ENCODE results near the gene KPNA5. TPM values are rescaled to one million over a fixed set of nuclear protein-coding genes. Genes with fewer than 3 reads are reported as not detected.
"Not testable (repeated sequence)": the region's sequence is repeated elsewhere in the genome, so short reads cannot be mapped to it uniquely, and the experiment has no call there.

Gene KPNA5
- polyA plus RNA-seq, 2 donors = 1.1 to 1.2 TPM

GRCh38 chr6:116665464-116665863 is 15.5 kb upstream of the KPNA5 start:
- Histone ChIP-seq H3K4me3 (ENCODE audit: low read depth in 1 of 2, low read length in 2 of 2) (no peak overlapping the region), H3K9me3 (ENCODE audit: control insufficient read depth in 2 of 2, insufficient read depth in 1 of 2, low read depth in 1 of 2, low read length in 1 of 2) (no peaks in the 10 kb centered on the region), H3K36me3 (ENCODE audit: control insufficient read depth in 2 of 2, insufficient read depth in 2 of 2, low read length in 1 of 2) (no peaks in the 10 kb centered on the region), H3K4me1 (ENCODE audit: control insufficient read depth in 2 of 2, insufficient read depth in 2 of 2, low read length in 1 of 2) (no peaks in the 10 kb centered on the region), H3K27me3 (ENCODE audit: control insufficient read depth in 1 of 2, insufficient read depth in 2 of 2, low read length in 2 of 2) (no peaks in the 10 kb centered on the region), H3K27ac (ENCODE audit: low read depth in 2 of 2, low read length in 1 of 2) (no peak overlapping the region)
- WGBS, 2 donors = 82 to 87% methylated on average over 7 of the region's 7 CpGs

GRCh38 chr6:116666869-116667268 is 14.1 kb upstream of the KPNA5 start:
- Histone ChIP-seq H3K4me1 (ENCODE audit: control insufficient read depth in 2 of 2, insufficient read depth in 2 of 2, low read length in 1 of 2) (no peaks in the 10 kb centered on the region), H3K4me3 (ENCODE audit: low read depth in 1 of 2, low read length in 2 of 2) (no peak overlapping the region)
- 50 to 56% methylated on average over 1 of the region's 1 CpG for WGBS, 2 donors

GRCh38 chr6:116667623-116668022 is 13.4 kb upstream of the KPNA5 start:
- 20 to 21% methylated on average over 3 of the region's 3 CpGs for WGBS, 2 donors
- Histone ChIP-seq H3K9me3 (ENCODE audit: control insufficient read depth in 2 of 2, insufficient read depth in 1 of 2, low read depth in 1 of 2, low read length in 1 of 2) (no peaks in the 10 kb centered on the region), H3K4me3 (ENCODE audit: low read depth in 1 of 2, low read length in 2 of 2) (peak overlapping the region in 1 of 2 donors; percentile 99), H3K36me3 (ENCODE audit: control insufficient read depth in 2 of 2, insufficient read depth in 2 of 2, low read length in 1 of 2) (no peaks in the 10 kb centered on the region), H3K4me1 (ENCODE audit: control insufficient read depth in 2 of 2, insufficient read depth in 2 of 2, low read length in 1 of 2) (no peaks in the 10 kb centered on the region), H3K27ac (ENCODE audit: low read depth in 2 of 2, low read length in 1 of 2) (no peak overlapping the region), H3K27me3 (ENCODE audit: control insufficient read depth in 1 of 2, insufficient read depth in 2 of 2, low read length in 2 of 2) (no peaks in the 10 kb centered on the region)

More at GRCh38 chr6:116666869-116667268, 14.1 kb upstream of the KPNA5 start:
- Histone ChIP-seq H3K9me3 (ENCODE audit: control insufficient read depth in 2 of 2, insufficient read depth in 1 of 2, low read depth in 1 of 2, low read length in 1 of 2) (no peaks in the 10 kb centered on the region), H3K36me3 (ENCODE audit: control insufficient read depth in 2 of 2, insufficient read depth in 2 of 2, low read length in 1 of 2) (no peaks in the 10 kb centered on the region), H3K27me3 (ENCODE audit: control insufficient read depth in 1 of 2, insufficient read depth in 2 of 2, low read length in 2 of 2) (no peaks in the 10 kb centered on the region), H3K27ac (ENCODE audit: low read depth in 2 of 2, low read length in 1 of 2) (no peak overlapping the region)

DNA sequence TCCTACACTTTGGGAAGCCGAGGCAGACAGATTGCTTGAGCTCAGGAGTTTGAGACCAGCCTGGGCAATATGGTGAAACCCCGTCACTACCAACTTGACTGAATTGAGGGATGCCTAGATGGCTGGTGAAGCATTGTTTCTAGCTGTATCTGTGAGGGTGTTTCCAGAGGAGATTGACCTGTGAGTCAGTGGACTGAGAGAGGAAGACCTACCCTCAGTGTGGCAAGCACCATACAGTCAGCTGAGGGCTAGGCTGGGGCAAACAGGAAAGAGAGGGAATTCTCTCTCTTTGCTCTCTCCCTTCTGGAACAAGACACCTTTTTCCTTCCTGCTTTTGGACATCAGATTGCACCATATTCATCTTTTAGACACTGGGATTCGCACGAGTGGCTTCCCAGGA is 8.7 kb upstream of the KPNA5 start:
- H3K27ac ChIP-seq (ENCODE audit: low read depth in 2 of 2, low read length in 1 of 2) = no peak overlapping the region
- no peaks in the 10 kb centered on the region for H3K4me1 ChIP-seq (ENCODE audit: control insufficient read depth in 2 of 2, insufficient read depth in 2 of 2, low read length in 1 of 2)
- H3K27me3 ChIP-seq (ENCODE audit: control insufficient read depth in 1 of 2, insufficient read depth in 2 of 2, low read length in 2 of 2) = no peaks in the 10 kb centered on the region
- no peaks in the 10 kb centered on the region for H3K9me3 ChIP-seq (ENCODE audit: control insufficient read depth in 2 of 2, insufficient read depth in 1 of 2, low read depth in 1 of 2, low read length in 1 of 2)
- no peaks in the 10 kb centered on the region for H3K36me3 ChIP-seq (ENCODE audit: control insufficient read depth in 2 of 2, insufficient read depth in 2 of 2, low read length in 1 of 2)
- H3K4me3 ChIP-seq (ENCODE audit: low read depth in 1 of 2, low read length in 2 of 2) = no peak overlapping the region
- WGBS, 2 donors = 90 to 95% methylated on average over 4 of the region's 4 CpGs

GRCh38 chr6:116676021-116676420 is 5.0 kb upstream of the KPNA5 start:
- no peak overlapping the region for H3K27ac ChIP-seq (ENCODE audit: low read depth in 2 of 2, low read length in 1 of 2)
- H3K4me3 ChIP-seq (ENCODE audit: low read depth in 1 of 2, low read length in 2 of 2) = no peak overlapping the region
- no peaks in the 10 kb centered on the region for H3K27me3 ChIP-seq (ENCODE audit: control insufficient read depth in 1 of 2, insufficient read depth in 2 of 2, low read length in 2 of 2)
- H3K36me3 ChIP-seq (ENCODE audit: control insufficient read depth in 2 of 2, insufficient read depth in 2 of 2, low read length in 1 of 2) = no peaks in the 10 kb centered on the region
- WGBS, 2 donors = 97 to 100% methylated on average over 1 of the region's 1 CpG
- no peaks in the 10 kb centered on the region for H3K9me3 ChIP-seq (ENCODE audit: control insufficient read depth in 2 of 2, insufficient read depth in 1 of 2, low read depth in 1 of 2, low read length in 1 of 2)
- H3K4me1 ChIP-seq (ENCODE audit: control insufficient read depth in 2 of 2, insufficient read depth in 2 of 2, low read length in 1 of 2) = no peaks in the 10 kb centered on the region

- Histone ChIP-seq H3K4me1 (ENCODE audit: control insufficient read depth in 2 of 2, insufficient read depth in 2 of 2, low read length in 1 of 2) (peaks cover 0 to 4% of the 10 kb centered on the region in 2 donors), H3K27ac (ENCODE audit: low read depth in 2 of 2, low read length in 1 of 2) (peak overlapping the region in 1 of 2 donors; percentile 12), H3K9me3 (ENCODE audit: control insufficient read depth in 2 of 2, insufficient read depth in 1 of 2, low read depth in 1 of 2, low read length in 1 of 2) (no peaks in the 10 kb centered on the region), H3K4me3 (ENCODE audit: low read depth in 1 of 2, low read length in 2 of 2) (peak overlapping the region in 1 of 2 donors; percentile 75), H3K27me3 (ENCODE audit: control insufficient read depth in 1 of 2, insufficient read depth in 2 of 2, low read length in 2 of 2) (no peaks in the 10 kb centered on the region), H3K36me3 (ENCODE audit: control insufficient read depth in 2 of 2, insufficient read depth in 2 of 2, low read length in 1 of 2) (no peaks in the 10 kb centered on the region)
- WGBS, 2 donors = 35 to 38% methylated on average over 5 of the region's 5 CpGs
Measured at GRCh38 chr6:116682334-116682712, 1.3 kb downstream of the KPNA5 start.

- 92 to 97% methylated on average over 2 of the region's 2 CpGs for WGBS, 2 donors
- Histone ChIP-seq H3K27me3 (ENCODE audit: control insufficient read depth in 1 of 2, insufficient read depth in 2 of 2, low read length in 2 of 2) (no peaks in the 10 kb centered on the region), H3K27ac (ENCODE audit: low read depth in 2 of 2, low read length in 1 of 2) (no peak overlapping the region), H3K36me3 (ENCODE audit: control insufficient read depth in 2 of 2, insufficient read depth in 2 of 2, low read length in 1 of 2) (no peaks in the 10 kb centered on the region), H3K9me3 (ENCODE audit: control insufficient read depth in 2 of 2, insufficient read depth in 1 of 2, low read depth in 1 of 2, low read length in 1 of 2) (no peaks in the 10 kb centered on the region), H3K4me3 (ENCODE audit: low read depth in 1 of 2, low read length in 2 of 2) (no peak overlapping the region), H3K4me1 (ENCODE audit: control insufficient read depth in 2 of 2, insufficient read depth in 2 of 2, low read length in 1 of 2) (peaks cover 0 to 4% of the 10 kb centered on the region in 2 donors)
Measured at GRCh38 chr6:116685437-116685993, 4.5 kb downstream of the KPNA5 start.

- H3K36me3 ChIP-seq (ENCODE audit: control insufficient read depth in 2 of 2, insufficient read depth in 2 of 2, low read length in 1 of 2); H3K9me3 ChIP-seq (ENCODE audit: control insufficient read depth in 2 of 2, insufficient read depth in 1 of 2, low read depth in 1 of 2, low read length in 1 of 2); H3K27me3 ChIP-seq (ENCODE audit: control insufficient read depth in 1 of 2, insufficient read depth in 2 of 2, low read length in 2 of 2); H3K4me1 ChIP-seq (ENCODE audit: control insufficient read depth in 2 of 2, insufficient read depth in 2 of 2, low read length in 1 of 2); H3K4me3 ChIP-seq (ENCODE audit: low read depth in 1 of 2, low read length in 2 of 2); H3K27ac ChIP-seq (ENCODE audit: low read depth in 2 of 2, low read length in 1 of 2): not testable (repeated sequence)
- WGBS, 2 donors = 69 to 80% methylated on average over 2 of the region's 2 CpGs
Measured at GRCh38 chr6:116686475-116687101, 5.6 kb downstream of the KPNA5 start.

DNA sequence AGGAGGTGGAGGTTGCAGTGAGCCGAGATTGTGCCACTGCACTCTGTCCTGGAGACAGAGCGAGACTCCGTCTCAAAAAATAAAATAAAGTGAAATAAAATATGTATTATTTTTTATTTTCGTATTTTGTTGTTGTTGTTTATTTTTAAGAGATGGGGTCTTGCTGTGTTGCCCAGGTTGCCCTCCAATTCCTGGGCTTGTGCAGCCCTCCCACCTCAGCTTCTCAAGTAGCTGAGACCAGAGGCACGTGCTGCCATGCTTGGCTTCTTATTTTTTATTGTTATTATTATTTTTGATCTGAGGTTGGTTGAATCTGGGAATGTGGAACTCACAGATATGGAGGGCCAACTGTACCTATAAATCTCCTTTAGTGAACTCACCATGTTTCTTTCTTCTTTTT is 10.1 kb downstream of the KPNA5 start:
- no peaks in the 10 kb centered on the region for H3K27me3 ChIP-seq (ENCODE audit: control insufficient read depth in 1 of 2, insufficient read depth in 2 of 2, low read length in 2 of 2)
- no peaks in the 10 kb centered on the region for H3K9me3 ChIP-seq (ENCODE audit: control insufficient read depth in 2 of 2, insufficient read depth in 1 of 2, low read depth in 1 of 2, low read length in 1 of 2)
- H3K4me3 ChIP-seq (ENCODE audit: low read depth in 1 of 2, low read length in 2 of 2) = no peak overlapping the region
- no peaks in the 10 kb centered on the region for H3K4me1 ChIP-seq (ENCODE audit: control insufficient read depth in 2 of 2, insufficient read depth in 2 of 2, low read length in 1 of 2)
- 95 to 97% methylated on average over 5 of the region's 5 CpGs for whole genome bisulfite sequencing, 2 donors
- no peaks in the 10 kb centered on the region for H3K36me3 ChIP-seq (ENCODE audit: control insufficient read depth in 2 of 2, insufficient read depth in 2 of 2, low read length in 1 of 2)
- no peak overlapping the region for H3K27ac ChIP-seq (ENCODE audit: low read depth in 2 of 2, low read length in 1 of 2)

- H3K36me3 ChIP-seq (ENCODE audit: control insufficient read depth in 2 of 2, insufficient read depth in 2 of 2, low read length in 1 of 2); H3K4me3 ChIP-seq (ENCODE audit: low read depth in 1 of 2, low read length in 2 of 2); H3K27ac ChIP-seq (ENCODE audit: low read depth in 2 of 2, low read length in 1 of 2); H3K9me3 ChIP-seq (ENCODE audit: control insufficient read depth in 2 of 2, insufficient read depth in 1 of 2, low read depth in 1 of 2, low read length in 1 of 2); H3K4me1 ChIP-seq (ENCODE audit: control insufficient read depth in 2 of 2, insufficient read depth in 2 of 2, low read length in 1 of 2); H3K27me3 ChIP-seq (ENCODE audit: control insufficient read depth in 1 of 2, insufficient read depth in 2 of 2, low read length in 2 of 2): not testable (repeated sequence)
- WGBS, 2 donors = 96 to 99% methylated on average over 2 to 4 of the region's 4 CpGs
Measured at GRCh38 chr6:116692873-116693272, 11.9 kb downstream of the KPNA5 start.

All from esophagus (tissue), 2 donors.